Measurements from ENCODE around the gene AKIP1.

- TF ChIP-seq CTCF (IDR thresholded peaks at IDR 0.05) = no peak
- TF ChIP-seq POLR2A (IDR thresholded peaks at IDR 0.05) = no peak
These were observed 15.2 kb downstream of the AKIP1 start for GRCh38 chr11:8926236-8926635.
